SJSA1 (cell line): ENCODE measurements around the gene DGKI. TPM values are rescaled to one million over a fixed set of nuclear protein-coding genes. Genes with fewer than 3 reads are reported as not detected.
A peak's percentile ranks its signal among the peaks of the same experiment; 100 is the strongest.
"Not testable (repeated sequence)": the region's sequence is repeated elsewhere in the genome, so short reads cannot be mapped to it uniquely, and the experiment has no call there.

Experiments used
- DNase-seq, 2 experiments: peaks; one replicate each; pipeline ENCODE4 v3.0.0-alpha.2; 2015 to 2020; ENCODE audit warnings: low spot score in 2 of 2, low read depth in 1 of 2
- H3K27ac ChIP-seq: fragments of 250-450 bp; sonication (Bioruptor Pico); 2 replicates; pipeline ENCODE4 v1.5.1; 2020; ENCODE audit warnings: mild to moderate bottlenecking, moderate library complexity
- H3K27me3 ChIP-seq: fragments of 250-450 bp; sonication (Bioruptor Pico); replicated peaks from 2 replicates; pipeline ENCODE4 v1.5.1; 2020; ENCODE audit warnings: mild to moderate bottlenecking, moderate library complexity
- H3K36me3 ChIP-seq: fragments of 250-450 bp; sonication (Bioruptor Pico); 2 replicates; pipeline ENCODE4 v1.5.1; 2020; ENCODE audit warnings: mild to moderate bottlenecking
- H3K4me1 ChIP-seq: fragments of 250-450 bp; sonication (Bioruptor Pico); replicated peaks from 2 replicates; pipeline ENCODE4 v1.6.1; 2021; ENCODE audit warnings: mild to moderate bottlenecking
- H3K4me3 ChIP-seq: fragments of 250-450 bp; sonication (Bioruptor Pico); 2 replicates; pipeline ENCODE4 v1.5.1; 2020; ENCODE audit warnings: mild to moderate bottlenecking
- H3K9me3 ChIP-seq: fragments of 250-450 bp; sonication (Bioruptor Pico); replicated peaks from 2 replicates; pipeline ENCODE4 v1.5.1; 2020; ENCODE audit warnings: mild to moderate bottlenecking
- total RNA-seq: library from RNA; depleted of rRNA; stranded (reverse); fragments of >200 nt; shearing (Covaris generic); gene quantifications from 2 replicates; pipeline ENCODE4 v1.2.3, GENCODE V29; 2014

Gene DGKI
- total RNA-seq, 1 experiment from 2014 or later = 1.6 TPM

- Histone ChIP-seq H3K4me1 (peaks cover 17% of the 10 kb centered on the region), H3K4me3 (no peak overlapping the region), H3K9me3 (peaks cover 13% of the 10 kb centered on the region), H3K27me3 (0 out of 2 replicates have a peak, but pooled peaks cover 4% of the 10 kb centered on the region), H3K27ac (no peak overlapping the region), H3K36me3 (no peaks in the 10 kb centered on the region; the same call in 1 of the 2 replicates)
- no peak for DNase-seq
Observed at GRCh38 chr7:137836541-137836940, 10.2 kb downstream of the DGKI start.

GRCh38 chr7:137836113-137836509 is 10.7 kb downstream of the DGKI start:
- 0 out of 2 replicates have a peak, but pooled peaks cover 4% of the 10 kb centered on the region for H3K27me3 ChIP-seq
- DNase-seq = peak in 1 of 2 experiments; percentile 18
- H3K4me3 ChIP-seq = no peak overlapping the region
- no peak overlapping the region for H3K27ac ChIP-seq
- H3K36me3 ChIP-seq = no peaks in the 10 kb centered on the region; the same call in 1 of the 2 replicates
- peaks cover 17% of the 10 kb centered on the region for H3K4me1 ChIP-seq
- H3K9me3 ChIP-seq = peaks cover 13% of the 10 kb centered on the region

- peak in 1 of 2 experiments; percentile 31 for DNase-seq
- Histone ChIP-seq H3K27ac (peak overlapping the region; percentile 31; the same call in 1 of the 2 replicates), H3K9me3 (peaks cover 13% of the 10 kb centered on the region), H3K36me3 (no peaks in the 10 kb centered on the region; the same call in 1 of the 2 replicates), H3K4me3 (no peak overlapping the region), H3K4me1 (peaks cover 17% of the 10 kb centered on the region), H3K27me3 (no peaks in the 10 kb centered on the region)
Observed at GRCh38 chr7:137835486-137836112, 11.2 kb downstream of the DGKI start.

- Histone ChIP-seq H3K4me3 (no peak overlapping the region), H3K36me3 (no peaks in the 10 kb centered on the region; the same call in 1 of the 2 replicates), H3K4me1 (peaks cover 17% of the 10 kb centered on the region), H3K27ac (no peak overlapping the region), H3K27me3 (no peaks in the 10 kb centered on the region), H3K9me3 (peaks cover 13% of the 10 kb centered on the region)
- no peak for DNase-seq
Observed at GRCh38 chr7:137834552-137834951, 12.2 kb downstream of the DGKI start.

GRCh38 chr7:137832990-137833389 is 13.8 kb downstream of the DGKI start:
- not testable (repeated sequence) for H3K4me3 ChIP-seq, H3K27me3 ChIP-seq, H3K27ac ChIP-seq, DNase-seq, H3K36me3 ChIP-seq
- H3K9me3 ChIP-seq = peaks cover 13% of the 10 kb centered on the region
- H3K4me1 ChIP-seq = peaks cover 17% of the 10 kb centered on the region

- Histone ChIP-seq H3K9me3 (peaks cover 13% of the 10 kb centered on the region), H3K27ac (no peak overlapping the region), H3K4me1 (peaks cover 17% of the 10 kb centered on the region), H3K36me3 (no peaks in the 10 kb centered on the region; the same call in 1 of the 2 replicates), H3K27me3 (no peaks in the 10 kb centered on the region; the same call in 1 of the 2 replicates), H3K4me3 (no peak overlapping the region)
- DNase-seq = no peak
Observed at GRCh38 chr7:137832382-137832781, 14.4 kb downstream of the DGKI start.

GRCh38 chr7:137831555-137831954 is 15.2 kb downstream of the DGKI start:
- Histone ChIP-seq H3K9me3 (peaks cover 13% of the 10 kb centered on the region), H3K4me1 (peaks cover 13% of the 10 kb centered on the region)
- not testable (repeated sequence) for H3K27ac ChIP-seq, H3K36me3 ChIP-seq, H3K4me3 ChIP-seq, H3K27me3 ChIP-seq, DNase-seq

- Histone ChIP-seq H3K36me3 (no peaks in the 10 kb centered on the region; the same call in 1 of the 2 replicates), H3K4me1 (no peaks in the 10 kb centered on the region), H3K4me3 (no peak overlapping the region), H3K27ac (no peak overlapping the region), H3K9me3 (peaks cover 13% of the 10 kb centered on the region), H3K27me3 (no peaks in the 10 kb centered on the region; the same call in 1 of the 2 replicates)
- no peak for DNase-seq
Observed at GRCh38 chr7:137829337-137829992, 17.3 kb downstream of the DGKI start.

- no peaks in the 10 kb centered on the region for H3K4me1 ChIP-seq
- no peaks in the 10 kb centered on the region; the same call in 1 of the 2 replicates for H3K36me3 ChIP-seq
- H3K4me3 ChIP-seq = no peak overlapping the region
- no peaks in the 10 kb centered on the region; the same call in 1 of the 2 replicates for H3K27me3 ChIP-seq
- H3K9me3 ChIP-seq = peaks cover 13% of the 10 kb centered on the region
- no peak for DNase-seq
- no peak overlapping the region for H3K27ac ChIP-seq
Observed at GRCh38 chr7:137828456-137828855, 18.3 kb downstream of the DGKI start.

- no peak for DNase-seq
- Histone ChIP-seq H3K4me3 (no peak overlapping the region), H3K4me1 (no peaks in the 10 kb centered on the region; the same call in 1 of the 2 replicates), H3K36me3 (no peaks in the 10 kb centered on the region), H3K27me3 (peaks cover 4% of the 10 kb centered on the region; the same call in 1 of the 2 replicates), H3K9me3 (no peaks in the 10 kb centered on the region), H3K27ac (no peak overlapping the region)
Observed at GRCh38 chr7:137825489-137825888, 21.3 kb downstream of the DGKI start.

- no peak overlapping the region for H3K4me3 ChIP-seq
Observed at GRCh38 chr7:137820677-137821420, 25.9 kb downstream of the DGKI start.

GRCh38 chr7:137820156-137820555 is 26.6 kb downstream of the DGKI start:
- Histone ChIP-seq H3K9me3 (no peaks in the 10 kb centered on the region), H3K27ac (no peak overlapping the region), H3K4me1 (peaks cover 5% of the 10 kb centered on the region), H3K27me3 (0 out of 2 replicates have a peak, but pooled peaks cover 4% of the 10 kb centered on the region), H3K36me3 (no peaks in the 10 kb centered on the region), H3K4me3 (no peak overlapping the region)
- DNase-seq = no peak

More at GRCh38 chr7:137820677-137821420, 25.9 kb downstream of the DGKI start:
- 0 out of 2 replicates have a peak, but pooled peaks cover 4% of the 10 kb centered on the region for H3K27me3 ChIP-seq
- H3K27ac ChIP-seq = no peak overlapping the region
- H3K36me3 ChIP-seq = no peaks in the 10 kb centered on the region
- H3K9me3 ChIP-seq = no peaks in the 10 kb centered on the region
- no peak for DNase-seq
- peaks cover 5% of the 10 kb centered on the region for H3K4me1 ChIP-seq

GRCh38 chr7:137818036-137818435 is 28.7 kb downstream of the DGKI start:
- Histone ChIP-seq H3K36me3 (no peaks in the 10 kb centered on the region), H3K4me3 (no peak overlapping the region), H3K4me1 (peaks cover 5% of the 10 kb centered on the region), H3K27me3 (0 out of 2 replicates have a peak, but pooled peaks cover 4% of the 10 kb centered on the region), H3K27ac (no peak overlapping the region), H3K9me3 (no peaks in the 10 kb centered on the region)
- DNase-seq = peak in 1 of 2 experiments; percentile 28
